ENCODE measurements around the gene RAB40B. TPM values are rescaled to one million over a fixed set of nuclear protein-coding genes. Genes with fewer than 3 reads are reported as not detected.

RAB40B gene
- total RNA-seq, 1 experiment from 2014 or later, result 22.4 TPM

GRCh38 chr17:82703036-82703745, 4.7 kb upstream of the RAB40B start:
- DNase-seq, result no peak
- Histone ChIP-seq H3K27me3 (ENCODE audit: low read length) (no peaks in the 10 kb centered on the region), H3K4me1 (ENCODE audit: insufficient read depth, low read length) (peaks cover 5% of the 10 kb centered on the region; the same call in 1 of the 2 replicates), H3K9me3 (ENCODE audit: low read length) (no peaks in the 10 kb centered on the region), H3F3A (ENCODE audit: low read length, unreplicated experiment) (no peaks in the 10 kb centered on the region), H4K20me1 (ENCODE audit: low read length) (no peaks in the 10 kb centered on the region), H3K4me3 (ENCODE audit: low read length) (no peak overlapping the region), H2AFZ (ENCODE audit: low read length) (no peak overlapping the region), H3K9ac (ENCODE audit: low read length) (no peak overlapping the region), H3K9me2 (replicated peaks; ENCODE audit: low read length) (no peaks in the 10 kb centered on the region), H3K4me2 (ENCODE audit: low read length) (no peak overlapping the region), H3K36me3 (ENCODE audit: low read depth, low read length) (no peaks in the 10 kb centered on the region), H3K27ac (ENCODE audit: low read length) (no peak overlapping the region), H3K79me2 (ENCODE audit: low read length) (no peaks in the 10 kb centered on the region)
- no peak for TF ChIP-seq EZH2 (IDR thresholded peaks at IDR 0.05; ENCODE audit: low read length, unreplicated experiment)
- no peak for TF ChIP-seq CTCF (conservative IDR thresholded peaks at IDR 0.05; ENCODE audit: low read depth, low read length)
- TF ChIP-seq EZH2phosphoT487 (IDR thresholded peaks at IDR 0.05; ENCODE audit: borderline replicate concordance, low read length), result no peak
- no TSS peak for BruUV-seq (replicated peaks)
- no peak for ATAC-seq
- CTCF ChIA-PET, result no interaction called here
- intact Hi-C loops (cut with micrococcal nuclease), result no loop called here
- POLR2A ChIA-PET (ENCODE audit: unreplicated experiment), result interaction anchor here (0.5 kb wide), 1 partner anchor 845 kb away, joined by 3 read pairs; no protein-coding TSS in a partner anchor

GRCh38 chr17:82702231-82702927, 3.9 kb upstream of the RAB40B start:
- intact Hi-C loops (cut with micrococcal nuclease), result no loop called here
- Histone ChIP-seq H2AFZ (ENCODE audit: low read length) (no peak overlapping the region), H3K9me3 (ENCODE audit: low read length) (no peaks in the 10 kb centered on the region), H3K27me3 (ENCODE audit: low read length) (no peaks in the 10 kb centered on the region), H3K36me3 (ENCODE audit: low read depth, low read length) (no peaks in the 10 kb centered on the region), H3K27ac (ENCODE audit: low read length) (no peak overlapping the region), H3F3A (ENCODE audit: low read length, unreplicated experiment) (no peaks in the 10 kb centered on the region), H3K79me2 (ENCODE audit: low read length) (no peaks in the 10 kb centered on the region), H4K20me1 (ENCODE audit: low read length) (no peaks in the 10 kb centered on the region), H3K4me2 (ENCODE audit: low read length) (no peak overlapping the region), H3K9me2 (replicated peaks; ENCODE audit: low read length) (no peaks in the 10 kb centered on the region), H3K4me1 (ENCODE audit: insufficient read depth, low read length) (peaks cover 5% of the 10 kb centered on the region; the same call in 1 of the 2 replicates), H3K4me3 (ENCODE audit: low read length) (no peak overlapping the region), H3K9ac (ENCODE audit: low read length) (no peak overlapping the region)
- ChIA-PET POLR2A (ENCODE audit: unreplicated experiment) (interaction anchor here (0.5 kb wide), 1 partner anchor 844 kb away, joined by 3 read pairs; no protein-coding TSS in a partner anchor), CTCF (no interaction called here)
- no peak for ATAC-seq
- TF ChIP-seq EZH2phosphoT487 (IDR thresholded peaks at IDR 0.05; ENCODE audit: borderline replicate concordance, low read length) (no peak), CTCF (conservative IDR thresholded peaks at IDR 0.05; ENCODE audit: low read depth, low read length) (no peak), EZH2 (IDR thresholded peaks at IDR 0.05; ENCODE audit: low read length, unreplicated experiment) (no peak)
- BruUV-seq (replicated peaks), result no TSS peak
- DNase-seq, result no peak

GRCh38 chr17:82699551-82699950, 1.1 kb upstream of the RAB40B start:
- H3K36me3 ChIP-seq (ENCODE audit: low read depth, low read length), result no peaks in the 10 kb centered on the region; the same call in 1 of the 2 replicates
- H4K20me1 ChIP-seq (ENCODE audit: low read length), result no peaks in the 10 kb centered on the region
- no peak overlapping the region for H2AFZ ChIP-seq (ENCODE audit: low read length)
- intact Hi-C loops (cut with micrococcal nuclease), result no loop called here
- no peaks in the 10 kb centered on the region for H3K27me3 ChIP-seq (ENCODE audit: low read length)
- peaks cover 5% of the 10 kb centered on the region; the same call in 1 of the 2 replicates for H3K4me1 ChIP-seq (ENCODE audit: insufficient read depth, low read length)
- H3K79me2 ChIP-seq (ENCODE audit: low read length), result no peaks in the 10 kb centered on the region
- no peak overlapping the region for H3K9ac ChIP-seq (ENCODE audit: low read length)
- POLR2A ChIA-PET (ENCODE audit: unreplicated experiment), result no interaction called here
- no peak overlapping the region for H3K27ac ChIP-seq (ENCODE audit: low read length)
- no peak for DNase-seq
- TF ChIP-seq EZH2phosphoT487 (IDR thresholded peaks at IDR 0.05; ENCODE audit: borderline replicate concordance, low read length) (no peak), CTCF (conservative IDR thresholded peaks at IDR 0.05; ENCODE audit: low read depth, low read length) (no peak), EZH2 (IDR thresholded peaks at IDR 0.05; ENCODE audit: low read length, unreplicated experiment) (no peak)
- H3K4me2 ChIP-seq (ENCODE audit: low read length), result peak overlapping the region; percentile 99
- CTCF ChIA-PET, result no interaction called here
- BruUV-seq (replicated peaks), result no TSS peak
- no peak for ATAC-seq
- no peaks in the 10 kb centered on the region for H3K9me3 ChIP-seq (ENCODE audit: low read length)
- peak overlapping the region; percentile 88; the same call in 1 of the 2 replicates for H3K4me3 ChIP-seq (ENCODE audit: low read length)
- H3F3A ChIP-seq (ENCODE audit: low read length, unreplicated experiment), result no peaks in the 10 kb centered on the region
- no peaks in the 10 kb centered on the region for H3K9me2 ChIP-seq (replicated peaks; ENCODE audit: low read length)
